22Rv1 (cell line): Measurements from ENCODE around the gene CNTNAP2.

Experiments used
- H3K27ac ChIP-seq: fragments of 450-650 bp; 2 replicates; pipeline ENCODE4 v1.5.1; 2017
- ZFX ChIP-seq: fragments of 450-650 bp; IDR thresholded peaks from 2 replicates; pipeline ENCODE4 v1.6.1; 2017; ENCODE audit warnings: antibody characterized with exemption, borderline replicate concordance
- TF ChIP-seq, protein P1 (sequence below): fragments of 450-650 bp; IDR thresholded peaks from 2 replicates; pipeline ENCODE4 v1.5.1; 2017; ENCODE audit warnings: mild to moderate bottlenecking

The CNTNAP2 gene

DNA sequence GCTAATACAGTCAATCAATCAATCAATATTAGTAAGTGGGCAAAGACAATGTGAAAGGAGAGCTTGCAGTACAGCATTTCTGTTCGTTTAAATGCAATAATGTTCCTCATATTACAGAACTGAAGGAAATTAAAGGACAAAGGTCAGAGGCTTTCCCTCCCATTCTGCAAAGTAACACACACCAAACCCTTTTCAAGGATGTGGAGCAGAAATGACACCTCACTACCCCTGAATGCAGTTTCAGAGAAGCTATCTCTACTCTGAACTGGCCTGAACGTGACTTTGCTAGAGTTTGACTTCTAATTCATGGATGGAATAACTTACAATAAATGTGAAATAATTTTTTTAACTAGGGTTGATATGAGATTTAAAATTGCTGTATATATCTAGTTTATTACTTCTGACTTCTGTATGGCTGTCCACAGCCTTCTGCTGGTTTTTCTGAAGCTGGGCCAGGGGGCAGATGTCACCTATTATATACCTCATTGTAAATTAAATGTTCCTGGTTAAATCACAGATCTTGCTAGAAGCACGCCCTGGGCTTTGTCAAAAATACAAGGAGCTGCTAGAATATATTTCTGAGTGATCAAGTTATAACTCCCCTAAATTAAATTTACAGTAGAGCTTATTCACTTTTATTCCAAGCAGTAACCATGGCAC, 2317.1 kb downstream of the CNTNAP2 start:
- TF ChIP-seq, protein P1, sequence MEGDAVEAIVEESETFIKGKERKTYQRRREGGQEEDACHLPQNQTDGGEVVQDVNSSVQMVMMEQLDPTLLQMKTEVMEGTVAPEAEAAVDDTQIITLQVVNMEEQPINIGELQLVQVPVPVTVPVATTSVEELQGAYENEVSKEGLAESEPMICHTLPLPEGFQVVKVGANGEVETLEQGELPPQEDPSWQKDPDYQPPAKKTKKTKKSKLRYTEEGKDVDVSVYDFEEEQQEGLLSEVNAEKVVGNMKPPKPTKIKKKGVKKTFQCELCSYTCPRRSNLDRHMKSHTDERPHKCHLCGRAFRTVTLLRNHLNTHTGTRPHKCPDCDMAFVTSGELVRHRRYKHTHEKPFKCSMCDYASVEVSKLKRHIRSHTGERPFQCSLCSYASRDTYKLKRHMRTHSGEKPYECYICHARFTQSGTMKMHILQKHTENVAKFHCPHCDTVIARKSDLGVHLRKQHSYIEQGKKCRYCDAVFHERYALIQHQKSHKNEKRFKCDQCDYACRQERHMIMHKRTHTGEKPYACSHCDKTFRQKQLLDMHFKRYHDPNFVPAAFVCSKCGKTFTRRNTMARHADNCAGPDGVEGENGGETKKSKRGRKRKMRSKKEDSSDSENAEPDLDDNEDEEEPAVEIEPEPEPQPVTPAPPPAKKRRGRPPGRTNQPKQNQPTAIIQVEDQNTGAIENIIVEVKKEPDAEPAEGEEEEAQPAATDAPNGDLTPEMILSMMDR, result no peak
- no peak for TF ChIP-seq ZFX
- H3K27ac ChIP-seq, result no peak overlapping the region

DNA sequence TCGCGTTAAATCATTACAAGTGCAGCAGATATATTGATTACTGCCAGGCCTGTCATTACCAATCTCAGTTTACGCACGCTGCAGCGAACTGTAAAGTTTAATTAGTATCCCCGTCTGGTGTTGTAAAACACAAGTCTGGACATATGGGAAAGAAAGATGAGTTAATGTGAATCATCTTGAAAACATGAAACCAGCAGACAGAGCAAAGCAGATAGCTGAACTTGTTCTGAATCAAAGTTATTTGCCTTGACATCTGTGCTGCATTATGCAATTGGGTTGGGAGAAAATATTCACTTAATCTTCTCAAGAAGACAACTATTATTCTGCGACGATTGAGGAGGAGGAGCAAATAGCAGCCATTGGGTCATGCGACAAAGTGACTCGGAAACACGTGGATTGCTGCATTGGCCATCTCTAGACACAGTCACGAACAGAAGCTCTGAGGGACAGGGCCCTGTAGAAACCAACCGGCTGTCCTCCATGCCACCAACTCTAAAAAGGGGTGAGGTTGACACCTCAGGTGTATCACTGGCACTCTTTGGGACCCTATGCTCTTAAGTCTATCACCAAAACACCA, 2317.7 kb downstream of the CNTNAP2 start:
- TF ChIP-seq ZFX, result no peak
- TF ChIP-seq, protein P1, result no peak
- no peak overlapping the region for H3K27ac ChIP-seq

- TF ChIP-seq, protein P1, result no peak
- TF ChIP-seq ZFX, result no peak
- H3K27ac ChIP-seq, result no peak overlapping the region
Observed at GRCh38 chr7:148434887-148435286, 2318.3 kb downstream of the CNTNAP2 start.

- no peak overlapping the region for H3K27ac ChIP-seq
- TF ChIP-seq, protein P1, result no peak
- TF ChIP-seq ZFX, result no peak
Observed at GRCh38 chr7:148435715-148436114, 2319.1 kb downstream of the CNTNAP2 start.

- TF ChIP-seq ZFX, result no peak
- TF ChIP-seq, protein P1, result no peak
- no peak overlapping the region for H3K27ac ChIP-seq
Observed at GRCh38 chr7:148436135-148436534, 2319.5 kb downstream of the CNTNAP2 start.

GRCh38 chr7:148436571-148436970, 2320.0 kb downstream of the CNTNAP2 start:
- no peak overlapping the region for H3K27ac ChIP-seq
- no peak for TF ChIP-seq ZFX
- TF ChIP-seq, protein P1, result no peak

DNA sequence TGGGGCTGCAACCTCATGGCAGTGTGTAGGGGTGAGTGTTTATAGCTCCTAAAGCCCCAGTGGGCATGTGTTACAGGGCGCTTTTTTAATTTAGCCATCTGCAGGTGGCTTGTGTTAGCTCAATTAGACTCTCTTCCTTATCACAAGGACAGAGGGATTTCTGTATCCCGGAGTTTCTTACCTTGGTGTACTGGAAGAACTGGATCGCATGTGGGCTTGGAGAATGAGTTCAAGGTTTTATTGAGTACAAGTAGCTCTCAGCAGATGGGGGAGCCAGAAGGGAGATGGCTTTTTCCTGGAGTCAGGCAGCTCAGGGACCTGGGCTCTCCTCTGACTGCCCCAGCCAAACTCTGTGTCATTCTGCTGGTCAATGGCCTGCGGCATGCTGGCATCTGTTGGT, 2320.4 kb downstream of the CNTNAP2 start:
- TF ChIP-seq, protein P1, result no peak
- no peak for TF ChIP-seq ZFX
- H3K27ac ChIP-seq, result no peak overlapping the region
